GM21423 (cell line): Measurements from ENCODE around the gene RYR2.

Source experiments
- ATAC-seq: cut with Tn5 transposase; IDR thresholded peaks from one replicate; pipeline ENCODE4 v1.9.1; 2021; ENCODE audit warnings: mild to moderate bottlenecking, moderate library complexity; ENCODE audit not compliant: unreplicated experiment

The RYR2 gene

DNA sequence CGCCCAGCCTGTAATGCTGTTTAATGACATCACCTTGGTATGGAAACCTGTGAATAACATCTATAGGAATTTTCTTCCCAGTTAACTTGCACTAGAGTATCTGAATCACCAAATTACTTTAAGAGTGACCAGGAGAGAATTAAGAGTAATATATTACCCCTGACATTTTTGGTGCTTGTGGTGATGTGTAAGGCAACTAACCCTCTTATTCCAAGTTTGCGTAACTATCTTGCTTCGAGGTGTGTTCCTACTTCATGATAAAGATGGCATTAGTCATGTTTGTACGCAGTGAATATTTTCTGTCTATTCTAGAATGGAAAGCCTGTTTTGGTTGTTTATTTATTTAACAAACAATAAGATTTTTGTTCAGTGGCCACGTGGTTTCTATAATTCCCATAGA lies 717.4 kb downstream of the RYR2 start:
- no peak for ATAC-seq

DNA sequence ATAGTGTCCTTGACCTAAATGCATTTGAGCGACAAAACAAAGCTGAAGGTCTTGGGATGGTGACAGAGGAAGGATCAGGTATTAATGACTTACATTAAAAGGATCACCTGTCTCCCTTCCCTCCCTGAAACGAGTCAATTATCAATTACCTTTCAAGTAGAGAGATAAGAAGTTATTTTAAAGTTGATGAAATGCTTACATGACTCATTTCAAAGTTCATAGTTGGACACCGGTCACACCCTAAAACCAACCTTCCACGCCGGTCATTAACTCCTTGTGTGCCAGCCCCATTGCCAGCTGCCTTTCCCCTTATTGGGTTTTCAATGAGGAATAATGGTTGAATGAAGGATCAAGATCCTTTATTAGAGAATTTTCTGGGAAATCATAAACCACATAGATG lies 719.0 kb downstream of the RYR2 start:
- no peak for ATAC-seq

DNA sequence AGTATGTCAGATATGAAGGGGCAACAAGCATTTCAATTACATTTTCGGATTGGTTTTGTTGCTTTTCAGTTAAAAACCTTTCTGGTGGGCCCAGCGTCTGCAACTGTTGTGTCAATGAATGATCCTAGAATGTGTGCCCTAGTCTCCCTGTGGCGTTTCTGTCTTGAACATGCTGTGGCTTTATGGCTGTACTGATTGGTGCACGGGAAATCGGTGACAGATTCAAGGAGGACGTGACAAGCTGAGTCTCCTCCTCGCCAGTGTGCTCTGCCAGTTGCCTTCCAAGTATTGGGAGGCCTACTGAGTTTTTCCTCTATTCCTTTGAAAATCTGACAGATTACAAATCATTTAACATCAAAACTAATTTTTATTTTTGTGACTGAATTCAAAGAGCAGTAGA lies 721.2 kb downstream of the RYR2 start:
- no peak for ATAC-seq

DNA sequence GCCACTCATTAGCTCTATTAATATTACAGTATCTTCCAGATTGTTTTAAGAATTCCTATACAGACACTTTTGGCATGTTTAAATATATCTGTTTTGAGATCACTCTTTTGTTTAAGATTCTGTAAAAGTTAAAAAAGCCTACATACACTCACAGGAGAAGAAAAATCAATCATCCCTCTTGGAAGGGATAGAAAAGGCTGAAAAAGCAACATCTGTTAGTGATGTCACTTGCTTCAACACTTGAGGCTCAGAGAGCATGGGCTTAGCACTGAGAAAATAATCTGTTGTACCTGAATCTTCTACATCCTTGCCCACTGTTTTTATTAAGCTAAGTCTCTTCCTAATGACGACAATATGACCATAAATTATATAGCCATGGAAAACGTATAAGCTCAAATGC lies 721.8 kb downstream of the RYR2 start:
- ATAC-seq = no peak

DNA sequence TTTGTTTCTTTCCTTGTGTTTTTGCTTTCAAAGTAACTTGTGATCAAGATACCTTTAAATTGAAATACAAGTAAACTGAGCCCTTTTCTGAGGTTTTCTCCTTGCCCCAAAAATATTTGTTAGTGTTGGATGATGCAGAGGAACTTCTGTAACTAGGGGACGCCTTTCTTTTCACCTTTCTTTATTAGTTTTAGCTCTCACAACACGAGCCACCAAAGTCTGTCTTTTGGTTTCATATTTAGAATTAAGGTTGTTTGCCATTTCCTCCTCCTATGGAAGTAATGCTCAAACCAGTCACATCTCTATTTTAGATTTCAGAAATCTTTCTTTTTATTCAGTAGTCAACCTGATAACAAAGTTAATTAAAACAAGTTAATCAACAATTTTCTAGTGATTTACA lies 727.9 kb downstream of the RYR2 start:
- ATAC-seq = no peak

DNA sequence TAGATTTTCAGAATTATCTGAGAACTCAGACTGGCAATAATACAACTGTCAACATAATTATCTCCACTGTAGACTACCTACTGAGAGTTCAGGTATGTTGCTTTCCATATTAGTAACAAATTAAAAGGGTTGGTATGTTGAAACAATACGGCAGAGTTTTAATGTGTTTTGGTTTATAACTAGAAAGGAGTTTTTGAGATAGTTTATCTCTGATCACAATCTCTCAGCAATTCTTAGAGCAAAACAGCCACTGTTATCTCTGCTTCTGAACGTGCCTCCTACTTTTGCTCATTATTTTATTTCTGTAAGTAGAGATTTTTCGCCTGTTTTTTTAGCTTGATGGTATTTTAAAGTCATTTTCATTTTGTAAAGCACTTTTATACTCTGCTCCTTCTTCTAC lies 730.0 kb downstream of the RYR2 start:
- no peak for ATAC-seq

DNA sequence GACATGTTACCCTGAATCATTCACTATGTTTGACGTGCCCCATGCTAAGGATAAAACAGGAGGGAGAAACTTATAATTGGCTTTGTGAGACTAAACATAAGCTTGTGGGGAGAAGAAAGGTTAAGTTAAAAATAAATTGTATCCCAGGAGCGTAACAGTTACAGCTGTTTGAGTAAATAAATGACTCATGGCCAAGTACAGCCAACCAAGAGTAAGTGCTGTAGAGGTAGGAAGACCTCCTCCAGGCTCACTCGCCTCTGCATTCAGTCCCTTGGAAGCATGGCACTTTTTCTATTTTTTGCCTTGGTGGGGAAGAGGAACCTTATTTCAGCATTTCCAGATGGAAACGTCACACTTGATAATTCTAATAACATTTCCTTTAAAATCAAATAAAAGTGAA lies 732.3 kb downstream of the RYR2 start:
- ATAC-seq = no peak

DNA sequence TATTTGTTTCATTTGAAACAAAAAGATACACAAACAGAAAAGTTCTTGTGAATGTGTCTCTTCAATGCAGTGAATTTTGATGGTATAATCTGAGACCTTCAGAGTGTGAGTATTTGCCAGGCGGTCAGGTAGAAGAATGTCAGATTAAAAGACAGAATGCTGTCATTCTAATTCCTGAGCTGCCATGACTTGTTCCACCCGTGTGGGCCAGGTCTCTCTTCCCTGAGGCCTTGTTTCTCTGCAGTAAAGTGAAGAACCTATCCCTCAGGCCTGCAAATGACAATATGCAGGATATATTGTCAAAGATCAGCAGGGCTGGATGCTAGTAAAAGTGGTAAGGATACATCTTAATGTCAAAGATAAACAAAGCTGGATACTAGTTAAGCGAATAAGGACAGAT lies 737.4 kb downstream of the RYR2 start:
- ATAC-seq = no peak

DNA sequence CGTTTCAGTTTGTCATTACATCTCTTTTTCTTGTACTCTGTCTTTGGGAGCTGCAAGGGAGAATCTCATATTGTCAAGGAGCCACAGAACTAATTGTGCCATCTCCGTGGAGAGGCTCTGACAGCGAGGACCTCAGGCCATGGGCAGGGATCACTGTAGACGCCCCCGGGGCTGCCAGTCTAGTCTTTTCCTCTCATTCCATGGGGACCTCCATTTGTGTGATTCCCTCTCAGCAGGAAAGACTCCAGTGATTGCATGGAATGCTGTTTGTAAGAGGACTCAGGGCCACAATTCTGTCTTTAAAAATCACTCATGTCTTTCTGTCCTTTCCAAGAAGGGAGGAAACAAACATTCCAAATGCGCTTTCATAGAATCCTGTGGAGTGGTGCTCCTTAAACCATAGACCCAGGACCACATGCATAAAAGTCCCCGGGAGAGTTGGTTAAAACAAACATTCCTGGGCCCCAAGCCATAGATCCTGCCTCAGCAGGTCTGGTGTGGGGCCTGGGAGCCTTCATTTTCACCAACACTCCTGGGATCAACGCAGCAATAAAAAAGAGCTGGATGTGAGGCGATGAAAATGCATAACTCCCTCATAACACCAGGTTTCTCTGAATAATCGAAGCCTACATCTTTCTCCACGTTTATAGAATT lies 744.2 kb downstream of the RYR2 start:
- no peak for ATAC-seq

DNA sequence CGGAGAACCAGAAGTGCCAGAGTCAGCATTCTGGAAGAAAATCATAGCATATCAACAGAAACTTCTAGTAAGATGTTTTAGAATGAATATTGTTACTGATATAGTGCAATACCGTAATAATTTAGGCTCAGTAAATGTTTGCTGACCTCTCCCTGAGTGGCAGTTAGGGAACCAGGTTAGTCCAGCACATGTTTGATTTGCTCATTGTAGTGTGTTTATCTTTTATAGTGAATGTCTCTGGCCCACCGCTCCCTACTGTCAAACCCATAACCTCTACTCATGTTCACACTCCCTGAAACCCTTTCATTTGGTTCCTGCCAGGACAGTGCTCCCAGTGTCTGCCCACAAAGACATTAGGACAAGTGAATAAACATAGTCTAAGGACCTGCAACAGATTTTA lies 746.1 kb downstream of the RYR2 start:
- no peak for ATAC-seq

DNA sequence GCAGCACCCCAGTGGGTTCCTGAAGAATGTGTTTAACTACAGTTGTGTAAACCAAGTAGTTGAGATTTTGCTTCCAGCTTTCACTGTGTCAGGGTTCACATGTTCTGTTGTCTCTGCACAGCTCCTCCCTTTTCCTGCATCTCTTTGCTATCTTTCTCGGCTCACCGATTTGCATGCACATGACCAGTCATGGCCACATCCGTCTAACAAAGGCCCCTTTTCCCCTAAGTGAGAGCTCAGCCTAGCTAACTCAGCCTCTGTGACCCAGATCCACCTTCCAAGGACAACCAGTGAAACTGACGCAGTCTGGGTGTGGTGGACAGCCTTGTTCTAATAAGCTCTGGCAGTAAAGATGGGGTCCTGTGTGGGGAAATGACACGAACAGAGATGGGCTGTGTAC lies 747.6 kb downstream of the RYR2 start:
- ATAC-seq = no peak

DNA sequence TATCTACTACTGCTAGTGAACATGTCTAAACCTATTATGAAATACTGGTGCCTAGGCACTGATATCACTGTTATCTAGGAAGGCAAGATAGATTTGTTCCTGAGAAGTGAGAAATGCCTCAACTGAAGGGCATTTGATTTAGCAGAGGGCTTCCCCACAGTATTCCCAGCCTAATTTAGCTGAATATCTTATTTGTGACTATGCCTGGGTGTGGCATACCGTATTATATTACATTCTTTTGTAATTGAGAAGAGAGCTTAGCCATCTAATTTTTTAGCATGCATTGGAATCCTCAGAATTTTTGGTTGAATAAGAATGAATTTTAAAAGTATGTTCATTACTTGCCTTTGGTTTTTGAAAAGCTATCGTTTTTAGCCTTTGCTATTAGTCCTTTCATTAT lies 749.6 kb downstream of the RYR2 start:
- ATAC-seq = no peak

DNA sequence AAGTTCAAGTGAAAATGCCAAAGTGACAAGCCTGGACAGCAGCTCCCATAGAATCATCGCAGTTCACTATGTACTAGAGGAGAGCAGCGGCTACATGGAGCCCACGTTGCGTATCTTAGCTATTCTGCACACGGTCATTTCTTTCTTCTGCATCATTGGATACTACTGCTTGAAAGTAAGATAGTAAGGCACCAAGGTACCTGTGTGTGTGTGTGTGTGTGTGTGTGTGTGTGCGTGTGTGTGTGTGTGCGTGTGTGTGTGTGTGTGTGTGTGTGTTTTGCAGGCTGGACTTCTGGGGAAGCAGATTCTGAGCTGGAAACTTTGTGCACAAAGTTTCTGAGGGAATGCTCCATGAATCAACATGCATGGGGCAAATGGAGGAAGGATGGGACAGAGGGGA lies 750.2 kb downstream of the RYR2 start:
- ATAC-seq = no peak

DNA sequence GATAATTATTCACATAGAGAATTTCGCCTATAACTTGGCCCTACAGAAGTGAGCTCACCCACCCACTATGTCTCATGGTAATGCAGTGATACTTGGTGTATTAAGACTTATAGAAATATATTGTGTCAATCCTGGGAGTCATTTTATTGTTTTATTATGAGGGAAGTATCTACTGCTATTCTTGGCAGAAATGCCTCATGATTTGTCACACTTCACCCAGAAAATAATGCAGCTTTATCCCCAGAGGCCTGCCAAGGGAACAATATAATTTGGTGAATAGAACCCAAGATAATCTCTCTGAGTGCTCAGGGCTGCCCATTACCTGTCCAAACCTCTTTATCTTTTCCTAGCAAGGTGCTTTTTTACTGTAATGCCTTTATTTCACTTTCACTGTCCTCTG lies 750.7 kb downstream of the RYR2 start:
- no peak for ATAC-seq

DNA sequence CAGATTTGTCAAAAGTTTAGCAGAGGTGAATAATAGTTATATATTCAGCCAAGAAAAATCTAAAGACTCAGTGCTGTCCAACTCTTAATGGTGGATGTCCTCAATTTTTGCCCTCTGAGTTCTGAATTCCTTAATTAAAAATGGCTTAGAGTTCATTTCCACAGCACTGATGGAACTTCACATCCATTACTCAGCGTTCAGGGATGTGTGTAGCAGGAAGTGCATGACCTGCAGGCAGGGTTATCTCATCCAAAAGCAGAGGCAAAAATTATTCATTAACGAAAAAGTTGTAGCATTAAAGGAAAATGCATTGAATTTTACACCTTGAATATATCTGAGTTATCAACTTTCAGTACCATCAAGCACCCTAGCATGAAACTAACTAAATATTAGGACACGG lies 752.1 kb downstream of the RYR2 start:
- ATAC-seq = no peak

DNA sequence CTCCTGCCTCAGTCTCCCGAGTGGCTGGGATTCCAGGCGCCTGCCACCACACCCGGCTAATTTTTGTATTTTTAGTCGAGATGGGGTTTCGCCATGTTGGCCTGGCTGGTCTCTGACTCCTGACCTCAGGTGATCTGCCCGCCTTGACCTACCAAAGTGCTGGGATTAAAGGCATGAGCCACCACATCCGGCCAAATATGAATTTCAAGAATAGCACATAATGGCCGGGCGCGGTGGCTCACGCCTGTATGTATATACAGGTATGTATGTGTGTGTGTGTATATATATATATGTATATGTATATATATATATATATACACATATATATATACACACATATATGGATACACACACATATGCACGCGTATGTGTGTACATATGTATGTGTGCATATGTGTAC lies 753.6 kb downstream of the RYR2 start:
- ATAC-seq = no peak

DNA sequence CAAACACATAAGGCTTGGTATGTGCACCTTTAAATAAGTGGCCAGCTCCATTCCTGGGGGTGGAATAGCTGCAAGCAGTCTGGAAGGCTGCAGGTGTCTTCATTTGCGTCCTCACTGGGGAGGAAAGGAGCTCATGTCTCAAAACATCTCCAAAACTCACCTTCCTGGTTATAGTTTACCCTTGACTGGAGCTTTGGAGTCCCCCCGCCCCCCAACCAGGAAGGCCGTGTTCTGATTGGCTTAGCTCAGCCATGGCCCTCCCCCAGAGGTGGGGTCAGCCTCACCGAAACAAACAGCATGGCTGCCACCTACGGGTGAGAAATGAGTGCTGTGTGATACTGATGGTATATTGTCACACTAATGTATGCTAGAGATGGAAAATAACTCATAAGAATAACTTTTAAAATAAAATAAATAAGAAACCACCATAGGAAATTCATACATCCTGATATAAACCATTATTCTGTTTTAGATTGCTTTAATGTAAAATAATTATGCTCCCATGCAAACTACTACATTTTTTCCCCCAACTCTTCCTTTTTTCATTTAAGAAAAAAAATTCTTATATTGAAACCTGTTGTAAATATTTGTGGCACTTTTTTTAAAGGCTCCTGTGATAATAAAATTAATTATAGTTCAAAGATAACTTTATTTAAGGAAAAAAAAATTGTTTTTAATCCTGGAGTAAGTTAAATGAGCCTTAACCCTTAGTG lies 757.9 kb downstream of the RYR2 start:
- ATAC-seq = peak; percentile 96

DNA sequence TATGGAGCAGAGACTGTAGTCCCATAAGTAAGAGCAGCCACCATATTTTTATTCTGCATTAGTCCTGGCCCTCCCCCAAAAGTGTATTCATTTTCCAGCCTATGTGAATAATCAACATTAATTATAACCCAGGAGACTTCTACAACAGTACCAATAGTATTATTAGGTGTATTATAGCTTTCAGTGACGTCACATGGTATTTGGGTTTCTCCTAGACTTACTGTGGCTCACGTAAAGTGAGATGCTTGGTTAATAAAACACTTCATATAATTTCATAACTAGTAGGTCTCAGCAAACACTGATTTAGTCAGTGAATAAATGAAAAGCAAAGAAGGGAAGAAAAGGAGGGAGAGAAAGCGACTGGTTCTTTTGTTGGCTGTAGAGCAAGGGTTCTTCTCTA lies 762.5 kb downstream of the RYR2 start:
- ATAC-seq = no peak

DNA sequence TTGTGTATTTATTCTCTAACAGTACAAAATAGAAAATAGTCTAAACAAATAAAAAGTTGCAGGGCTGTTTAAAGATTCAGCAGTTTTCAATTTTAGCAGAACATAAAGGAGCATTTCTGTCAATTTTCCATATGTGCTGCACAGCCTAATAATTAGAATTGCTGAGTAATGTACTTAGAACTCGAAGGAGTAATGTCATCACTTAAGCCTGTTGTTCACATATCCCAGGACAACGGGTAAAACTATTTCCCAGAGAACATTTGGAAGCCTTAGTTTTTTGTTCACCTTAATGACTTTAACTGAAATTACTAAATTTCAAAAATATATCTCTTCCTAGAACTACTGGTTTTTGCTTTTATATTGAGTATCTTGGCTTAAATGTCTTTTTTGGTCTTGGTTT lies 767.1 kb downstream of the RYR2 start:
- no peak for ATAC-seq

DNA sequence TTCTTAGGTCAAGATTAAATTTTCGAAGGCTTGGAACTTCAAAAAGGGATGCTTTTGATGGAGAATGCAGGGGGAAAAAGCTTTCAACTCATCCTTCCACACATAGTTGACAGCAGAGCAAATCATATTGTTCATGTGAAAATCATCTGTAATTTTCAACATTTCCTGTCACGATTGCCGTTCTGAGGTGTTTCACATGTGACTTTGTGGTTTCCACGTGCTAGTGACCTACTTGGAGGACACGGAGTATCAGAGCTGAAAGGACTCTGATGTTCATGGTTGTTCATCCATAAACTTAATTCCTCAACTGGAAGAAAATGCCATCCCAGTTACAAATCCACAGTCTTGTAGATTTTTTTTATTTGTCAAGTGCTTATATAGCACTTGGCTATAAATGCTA lies 769.6 kb downstream of the RYR2 start:
- ATAC-seq = no peak

DNA sequence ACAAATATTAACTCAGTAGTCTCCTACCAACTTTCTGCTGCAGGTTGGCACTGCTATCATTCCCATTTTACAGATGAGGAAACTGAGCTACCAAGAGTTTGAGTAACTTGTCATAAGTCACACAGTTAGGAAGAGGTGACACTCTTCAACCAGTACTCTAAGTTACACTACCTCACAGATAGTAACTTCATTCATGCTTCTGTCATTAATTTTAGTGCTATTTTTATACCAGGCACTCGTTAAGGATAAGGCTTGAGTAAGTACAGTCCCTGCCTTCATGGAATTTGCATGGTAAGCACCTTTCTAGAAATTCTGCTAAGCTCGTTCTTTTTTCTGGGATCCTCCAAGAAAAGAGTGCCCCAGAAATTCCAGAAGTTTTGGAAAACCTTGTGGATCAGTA lies 770.1 kb downstream of the RYR2 start:
- ATAC-seq = no peak

DNA sequence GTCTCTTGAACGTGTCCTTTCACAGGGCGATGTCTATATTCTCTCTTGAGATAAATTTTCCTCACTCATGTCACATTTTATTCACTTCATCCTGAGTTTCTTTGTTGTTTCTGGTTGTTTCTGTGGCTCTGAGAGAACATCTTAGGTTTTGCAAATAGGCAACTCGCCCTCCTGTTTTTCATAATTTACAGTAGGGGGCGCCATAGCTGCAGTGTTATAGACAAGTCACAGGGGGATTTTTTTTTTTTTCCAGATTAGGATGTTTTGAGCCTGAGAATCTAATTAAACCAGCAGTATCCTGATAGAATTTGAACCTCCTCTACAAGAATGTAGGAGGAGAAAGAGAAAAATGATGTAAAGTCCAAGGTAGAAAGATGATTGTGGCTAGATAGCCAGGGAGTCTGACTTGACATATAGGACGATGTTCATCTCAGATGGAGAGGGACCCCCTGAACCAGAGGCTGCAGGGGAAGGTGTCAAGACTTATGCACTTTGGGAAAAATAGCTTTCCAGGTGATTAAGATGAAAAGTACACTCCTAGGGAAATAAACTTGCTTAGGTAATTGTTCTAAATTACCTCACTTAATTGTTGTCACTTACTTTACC lies 772.4 kb downstream of the RYR2 start:
- ATAC-seq = no peak

DNA sequence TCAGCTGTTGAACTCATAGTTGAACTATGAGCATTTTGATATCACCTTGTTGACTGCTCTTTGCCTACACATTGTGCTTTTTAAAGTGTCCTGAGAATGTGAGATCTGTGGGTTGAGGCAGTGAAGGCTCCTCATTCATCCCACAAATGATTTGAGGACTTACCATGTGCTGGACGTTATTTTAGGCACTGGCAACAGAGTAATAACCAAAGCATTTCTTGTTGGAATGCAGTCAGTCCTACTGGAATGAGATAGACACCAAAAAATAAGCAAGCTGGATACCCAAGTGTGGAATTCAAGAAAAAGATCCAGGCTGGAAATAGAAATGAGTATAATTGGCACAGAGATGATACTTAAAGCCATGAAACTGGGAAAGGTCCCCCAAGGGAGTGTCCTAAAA lies 775.3 kb downstream of the RYR2 start:
- no peak for ATAC-seq
